Tibial artery (tissue), 4 donors: ENCODE results near the gene ITPRIP.

Experiments
- DNase-seq, 2 donors: peaks; one replicate each; pipeline ENCODE4 v3.0.0-alpha.2; 2019
- H3K27ac ChIP-seq, 2 donors: fragments of 200-600 bp; sonication (generic) in 1 of 2; 1 replicate in 1 of 2; 2 replicates in 1 of 2; pipeline ENCODE4 v1.5.1; 2018 to 2019; ENCODE audit warnings: mild to moderate bottlenecking in 1 of 2
- H3K27me3 ChIP-seq, 2 donors: fragments of 200-600 bp; sonication (generic) in 1 of 2; one replicate each; pipeline versions ENCODE4 v1.5.1 to v1.6.0; 2016 to 2019
- H3K36me3 ChIP-seq, 3 donors: fragments of 200-600 bp; sonication (generic) in 2 of 3; one replicate each; pipeline ENCODE4 v1.5.1; 2016 to 2019; ENCODE audit warnings: mild to moderate bottlenecking in 2 of 3
- H3K4me1 ChIP-seq, 4 donors: fragments of 200-600 bp; sonication (generic) in 2 of 4; 1 replicate in 3 of 4; 2 replicates in 1 of 4; pipeline ENCODE4 v1.5.1; 2016 to 2019
- H3K4me3 ChIP-seq, 2 donors: fragments of 200-600 bp; sonication (generic) in 1 of 2; 1 replicate in 1 of 2; 2 replicates in 1 of 2; pipeline ENCODE4 v1.5.1; 2018 to 2019; ENCODE audit warnings: mild to moderate bottlenecking in 2 of 2
- H3K9me3 ChIP-seq, 3 donors: fragments of 200-600 bp; sonication (generic) in 1 of 3; one replicate each; pipeline ENCODE4 v1.5.1; 2016 to 2019
- intact Hi-C: fragments of 100-400 bp; cut with DNase I; formaldehyde crosslinking; loops from one replicate; pipeline ENCODE4 v1.15.0; 2023; ENCODE audit warnings: low total_unique reads
- TF ChIP-seq, protein P1 (sequence below), 2 experiments: fragments of 200-600 bp in 1 of 2; fragments of 450-650 bp in 1 of 2; IDR thresholded peaks; one replicate each; pipeline ENCODE4 v1.5.1; 2017 to 2019; ENCODE audit warnings: antibody characterized with exemption in 2 of 2, mild to moderate bottlenecking in 1 of 2, moderate library complexity in 1 of 2

Gene ITPRIP, protein sequence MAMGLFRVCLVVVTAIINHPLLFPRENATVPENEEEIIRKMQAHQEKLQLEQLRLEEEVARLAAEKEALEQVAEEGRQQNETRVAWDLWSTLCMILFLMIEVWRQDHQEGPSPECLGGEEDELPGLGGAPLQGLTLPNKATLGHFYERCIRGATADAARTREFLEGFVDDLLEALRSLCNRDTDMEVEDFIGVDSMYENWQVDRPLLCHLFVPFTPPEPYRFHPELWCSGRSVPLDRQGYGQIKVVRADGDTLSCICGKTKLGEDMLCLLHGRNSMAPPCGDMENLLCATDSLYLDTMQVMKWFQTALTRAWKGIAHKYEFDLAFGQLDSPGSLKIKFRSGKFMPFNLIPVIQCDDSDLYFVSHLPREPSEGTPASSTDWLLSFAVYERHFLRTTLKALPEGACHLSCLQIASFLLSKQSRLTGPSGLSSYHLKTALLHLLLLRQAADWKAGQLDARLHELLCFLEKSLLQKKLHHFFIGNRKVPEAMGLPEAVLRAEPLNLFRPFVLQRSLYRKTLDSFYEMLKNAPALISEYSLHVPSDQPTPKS

DNA sequence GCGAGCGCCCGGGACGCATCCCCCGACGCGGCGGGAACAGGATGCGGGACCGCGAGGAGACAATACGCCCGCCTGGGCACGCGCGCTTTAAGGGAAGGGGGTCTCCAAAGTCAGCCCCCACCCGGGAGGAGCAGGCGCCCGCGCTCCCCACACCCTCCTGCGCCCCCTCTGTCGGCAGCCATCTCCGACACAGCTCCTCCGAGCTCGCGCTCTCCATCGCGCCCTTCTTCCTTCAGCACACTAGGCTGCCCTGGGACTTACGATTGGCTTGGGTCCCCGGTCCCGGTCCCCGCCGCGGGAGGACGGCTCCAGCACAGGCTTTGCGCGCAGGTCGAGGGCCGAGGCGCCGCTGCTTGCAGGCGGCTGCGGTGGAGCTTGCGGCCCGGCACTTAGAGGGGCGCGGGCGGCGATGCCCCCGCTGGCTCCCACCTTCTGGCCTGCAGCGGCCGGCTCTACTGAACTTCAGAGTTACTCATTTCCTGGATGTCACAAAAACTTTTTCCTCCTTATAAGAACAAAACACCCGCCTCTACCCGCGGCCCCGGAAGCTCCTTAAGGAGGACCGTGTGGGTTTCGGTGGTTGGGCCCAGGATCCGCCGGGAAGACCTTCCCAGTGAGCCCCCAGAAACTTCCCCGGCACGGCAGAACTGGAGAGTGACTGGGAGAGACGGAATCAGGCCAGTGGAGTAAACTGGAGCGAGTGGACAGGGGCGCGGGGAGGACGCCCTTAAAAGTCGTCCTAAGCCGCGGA, at the start of gene ITPRIP:
Gene ITPRIP, minus strand, starts transcription at position 481 of the 751 bp plus-strand sequence. CDS start 22,414 bp downstream, outside the sequence.
- no peaks in the 10 kb centered on the region for H3K36me3 ChIP-seq
- intact Hi-C loops, result loop anchor here (2.0 kb wide), 1 partner anchor 37 kb away; no protein-coding TSS in a partner anchor
- peak; percentile 88 to 90 for DNase-seq
- no peaks in the 10 kb centered on the region for H3K9me3 ChIP-seq
- H3K4me3 ChIP-seq, result peak within 1 kb of the TSS; percentile 63 to 86
- peaks cover 0 to 52% (median 41%) of the 10 kb centered on the region in 4 donors for H3K4me1 ChIP-seq
- no peaks in the 10 kb centered on the region for H3K27me3 ChIP-seq
- TF ChIP-seq, protein P1, sequence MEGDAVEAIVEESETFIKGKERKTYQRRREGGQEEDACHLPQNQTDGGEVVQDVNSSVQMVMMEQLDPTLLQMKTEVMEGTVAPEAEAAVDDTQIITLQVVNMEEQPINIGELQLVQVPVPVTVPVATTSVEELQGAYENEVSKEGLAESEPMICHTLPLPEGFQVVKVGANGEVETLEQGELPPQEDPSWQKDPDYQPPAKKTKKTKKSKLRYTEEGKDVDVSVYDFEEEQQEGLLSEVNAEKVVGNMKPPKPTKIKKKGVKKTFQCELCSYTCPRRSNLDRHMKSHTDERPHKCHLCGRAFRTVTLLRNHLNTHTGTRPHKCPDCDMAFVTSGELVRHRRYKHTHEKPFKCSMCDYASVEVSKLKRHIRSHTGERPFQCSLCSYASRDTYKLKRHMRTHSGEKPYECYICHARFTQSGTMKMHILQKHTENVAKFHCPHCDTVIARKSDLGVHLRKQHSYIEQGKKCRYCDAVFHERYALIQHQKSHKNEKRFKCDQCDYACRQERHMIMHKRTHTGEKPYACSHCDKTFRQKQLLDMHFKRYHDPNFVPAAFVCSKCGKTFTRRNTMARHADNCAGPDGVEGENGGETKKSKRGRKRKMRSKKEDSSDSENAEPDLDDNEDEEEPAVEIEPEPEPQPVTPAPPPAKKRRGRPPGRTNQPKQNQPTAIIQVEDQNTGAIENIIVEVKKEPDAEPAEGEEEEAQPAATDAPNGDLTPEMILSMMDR (IDR thresholded peaks at IDR 0.05), result no peak
- peak within 1 kb of the TSS; percentile 92 to 98 for H3K27ac ChIP-seq

DNA sequence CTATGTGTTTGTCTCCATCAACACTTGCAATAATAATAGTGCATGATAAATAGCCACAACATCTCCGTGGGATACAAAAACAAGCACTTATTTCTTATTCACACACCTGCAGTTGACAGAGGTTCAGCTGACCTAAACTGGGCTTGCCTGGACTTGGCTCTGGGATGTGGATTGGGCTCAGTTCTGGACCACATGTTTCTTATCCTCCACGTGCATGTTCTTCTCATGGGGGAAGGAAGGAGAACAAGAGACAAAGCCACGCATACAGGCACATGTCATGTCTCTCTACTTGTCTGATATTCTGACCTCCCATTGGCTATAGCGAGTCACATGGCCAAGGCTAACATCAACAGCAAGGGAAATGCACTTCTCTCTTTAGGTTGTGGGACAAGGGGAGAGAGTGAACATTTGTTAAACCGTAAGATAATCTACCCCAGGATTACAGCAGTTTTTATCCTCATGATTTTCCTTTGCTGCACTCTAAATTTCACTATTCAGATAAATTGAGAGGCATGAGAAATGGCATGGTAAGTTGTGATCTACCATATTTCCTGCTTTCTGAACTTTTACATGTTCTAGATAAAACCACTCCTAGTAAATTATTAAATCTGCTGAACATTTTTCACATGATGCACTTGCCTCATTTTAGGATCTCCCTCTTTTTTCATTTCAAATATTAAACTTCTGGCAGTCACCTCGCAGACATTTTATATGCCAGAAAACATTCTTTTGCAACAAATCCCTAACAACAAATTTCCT, 49.0 kb upstream of the ITPRIP start:
- no peaks in the 10 kb centered on the region for H3K36me3 ChIP-seq
- H3K27ac ChIP-seq, result no peak overlapping the region
- intact Hi-C loops, result no loop called here
- H3K9me3 ChIP-seq, result no peaks in the 10 kb centered on the region
- no peaks in the 10 kb centered on the region for H3K27me3 ChIP-seq
- H3K4me1 ChIP-seq, result no peaks in the 10 kb centered on the region
- TF ChIP-seq, protein P1 (IDR thresholded peaks at IDR 0.05), result no peak
- no peak for DNase-seq
- no peak overlapping the region for H3K4me3 ChIP-seq

DNA sequence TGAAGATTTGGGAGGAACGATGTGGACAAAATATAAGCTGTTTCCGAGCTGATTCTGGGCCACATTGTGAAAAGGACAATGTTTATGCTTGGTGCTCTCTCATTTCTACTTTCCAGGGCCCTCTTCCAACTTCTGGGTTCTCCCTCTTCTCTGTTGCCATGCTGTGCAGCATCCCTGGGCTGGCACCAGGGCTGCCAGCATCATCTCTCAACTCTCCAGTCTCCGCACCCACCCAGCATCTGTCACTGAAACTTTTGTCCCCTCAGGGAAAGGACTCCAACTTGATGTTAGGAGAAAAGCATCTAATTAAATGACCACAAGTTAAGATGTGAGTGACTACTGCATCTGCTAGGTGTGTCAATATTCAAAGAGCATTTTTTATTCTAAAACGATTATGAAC, 42.1 kb upstream of the ITPRIP start:
- TF ChIP-seq, protein P1 (IDR thresholded peaks at IDR 0.05), result no peak
- DNase-seq, result no peak
- no peaks in the 10 kb centered on the region for H3K27me3 ChIP-seq
- no peak overlapping the region for H3K27ac ChIP-seq
- no peaks in the 10 kb centered on the region for H3K36me3 ChIP-seq
- intact Hi-C loops, result no loop called here
- H3K9me3 ChIP-seq, result no peaks in the 10 kb centered on the region
- no peak overlapping the region for H3K4me3 ChIP-seq
- H3K4me1 ChIP-seq, result no peaks in the 10 kb centered on the region

DNA sequence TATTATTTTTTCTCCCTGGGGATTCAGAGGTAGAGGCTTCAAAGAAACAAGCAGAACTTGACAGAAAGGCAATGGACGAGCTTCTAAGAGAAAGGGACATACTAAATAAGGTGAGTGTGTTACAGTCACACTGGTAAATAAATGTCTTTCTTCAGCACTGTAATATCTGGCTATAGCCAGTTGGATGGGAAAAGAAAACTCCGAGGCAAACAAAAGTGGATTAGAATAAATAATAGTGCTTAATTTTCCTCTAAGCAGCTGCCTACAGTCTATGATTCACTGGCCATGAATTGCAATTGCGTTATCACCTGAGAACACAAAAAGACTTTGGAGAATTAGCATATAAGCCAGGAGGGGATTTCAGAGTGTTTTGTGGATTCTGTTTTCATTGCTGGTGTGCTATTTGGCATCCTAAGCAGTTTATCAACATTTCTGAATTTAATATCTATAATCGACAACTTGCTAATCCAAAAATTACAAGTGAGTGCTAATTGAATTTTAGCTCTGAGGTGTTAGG, 38.6 kb upstream of the ITPRIP start:
- Histone ChIP-seq H3K4me1 (no peaks in the 10 kb centered on the region), H3K9me3 (peaks cover 0 to 4% (median 3%) of the 10 kb centered on the region in 3 donors), H3K4me3 (no peak overlapping the region), H3K27me3 (no peaks in the 10 kb centered on the region), H3K36me3 (peaks cover 0 to 3% (median 1%) of the 10 kb centered on the region in 3 donors), H3K27ac (no peak overlapping the region)
- intact Hi-C loops, result no loop called here
- DNase-seq, result no peak
- TF ChIP-seq, protein P1 (IDR thresholded peaks at IDR 0.05), result no peak

DNA sequence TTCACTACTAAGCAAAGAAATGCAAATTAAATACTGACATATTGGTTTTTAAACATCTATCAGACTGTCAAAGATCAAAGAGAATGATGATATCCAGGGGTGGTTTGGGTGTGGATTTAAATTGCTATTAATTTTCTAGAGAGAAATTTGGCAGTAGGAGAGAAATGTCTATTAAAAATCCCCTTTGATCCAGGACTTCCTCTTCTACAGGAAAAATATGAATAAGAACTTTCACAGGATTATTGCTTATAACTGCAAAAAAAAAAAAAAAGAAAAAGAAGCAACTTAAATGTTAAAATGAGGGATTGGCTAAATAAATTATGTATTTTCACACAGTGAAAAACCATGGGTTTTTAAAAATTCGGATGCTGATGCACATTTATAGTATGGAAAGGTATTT, 36.3 kb upstream of the ITPRIP start:
- intact Hi-C loops, result no loop called here
- peaks cover 0 to 11% (median 10%) of the 10 kb centered on the region in 3 donors for H3K9me3 ChIP-seq
- TF ChIP-seq, protein P1 (IDR thresholded peaks at IDR 0.05), result no peak
- no peak overlapping the region for H3K27ac ChIP-seq
- H3K27me3 ChIP-seq, result no peaks in the 10 kb centered on the region
- H3K4me1 ChIP-seq, result no peaks in the 10 kb centered on the region
- H3K36me3 ChIP-seq, result peaks cover 4 to 15% (median 12%) of the 10 kb centered on the region in 3 donors
- no peak overlapping the region for H3K4me3 ChIP-seq
- no peak for DNase-seq
